HG03469 (cell line): Measurements from ENCODE around the gene DDX19B.
"Not testable (repeated sequence)": the region's sequence is repeated elsewhere in the genome, so short reads cannot be mapped to it uniquely, and the experiment has no call there.

Experiments
- ATAC-seq: cut with Tn5 transposase; IDR thresholded peaks from one replicate; pipeline ENCODE4 v1.9.1; 2021; ENCODE audit warnings: mild to moderate bottlenecking, moderate library complexity, moderate number of reproducible peaks; ENCODE audit not compliant: unreplicated experiment

The DDX19B gene

DNA sequence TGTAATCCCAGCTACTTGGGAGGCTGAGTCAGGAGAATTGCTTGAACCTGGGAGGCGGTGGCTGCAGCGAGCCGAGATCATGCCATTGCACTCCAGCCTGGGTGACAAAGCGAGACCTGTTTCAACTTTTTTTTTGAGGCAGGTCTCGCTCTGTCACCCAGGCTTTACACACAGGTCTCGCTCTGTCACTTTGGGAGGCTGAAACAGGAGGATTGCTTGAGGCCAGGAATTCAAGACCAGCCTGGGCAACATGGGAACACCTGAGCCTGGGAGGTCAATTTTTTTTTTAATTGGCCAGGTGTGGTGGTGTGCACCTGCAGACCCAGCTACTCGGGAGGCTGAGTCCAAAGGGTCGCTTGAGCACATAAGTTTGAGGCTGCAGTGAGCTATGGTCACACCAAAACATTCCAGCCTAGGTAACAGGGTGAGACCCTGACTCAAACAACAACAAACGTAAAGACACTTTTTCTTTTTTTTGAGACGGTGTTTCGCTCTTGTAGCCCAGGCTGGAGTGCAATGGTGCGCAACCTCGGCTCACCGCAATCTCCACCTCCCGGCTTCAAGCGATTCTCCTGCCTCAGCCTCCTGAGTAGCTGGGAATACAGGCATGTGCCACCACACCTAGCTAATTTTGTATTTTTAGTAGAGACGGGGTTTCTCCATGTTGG is 11.5 kb upstream of the DDX19B start:
- ATAC-seq: not testable (repeated sequence)

GRCh38 chr16:70289229-70290094 is 9.5 kb upstream of the DDX19B start, which contains the start of gene AARS1:
AARS1 (minus strand) TSS chr16:70289506; CDS start chr16:70282763, 6,743 bp downstream.
- peak; percentile 93 for ATAC-seq

GRCh38 chr16:70290949-70291519 is 8.0 kb upstream of the DDX19B start:
- no peak for ATAC-seq

GRCh38 chr16:70292148-70292547 is 6.8 kb upstream of the DDX19B start:
- not testable (repeated sequence) for ATAC-seq

DNA sequence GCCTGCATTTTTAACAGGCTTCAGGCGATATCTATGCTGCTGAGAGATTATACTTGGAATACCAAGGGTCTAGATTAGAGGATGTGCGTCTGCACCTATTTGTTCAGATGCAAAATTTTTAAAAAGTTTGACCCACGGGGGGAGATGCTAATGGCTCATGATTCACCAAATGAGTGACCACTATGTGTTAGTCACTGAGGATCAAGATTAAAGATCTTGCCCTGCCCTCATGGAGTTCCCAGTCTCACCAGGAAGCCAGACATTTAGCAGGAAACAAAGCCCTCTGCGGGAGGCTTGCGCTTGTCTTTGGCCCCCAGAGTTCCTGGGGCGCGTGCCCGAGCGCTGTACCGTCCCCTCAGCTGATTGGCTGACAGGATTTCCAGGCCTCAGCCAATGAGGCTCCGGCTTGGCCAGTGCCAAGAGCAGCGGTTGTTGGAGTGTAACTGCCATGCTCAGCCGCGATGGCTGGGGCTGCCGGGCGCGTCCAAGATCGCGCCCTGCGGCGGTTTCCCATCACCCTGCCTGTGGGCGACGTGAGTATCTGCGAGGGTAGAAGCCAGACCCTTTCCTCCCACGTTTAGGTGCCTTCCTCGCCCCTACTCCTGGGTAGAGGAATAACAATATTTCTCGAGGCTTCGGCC is 4.5 kb upstream of the DDX19B start:
- no peak for ATAC-seq

DNA sequence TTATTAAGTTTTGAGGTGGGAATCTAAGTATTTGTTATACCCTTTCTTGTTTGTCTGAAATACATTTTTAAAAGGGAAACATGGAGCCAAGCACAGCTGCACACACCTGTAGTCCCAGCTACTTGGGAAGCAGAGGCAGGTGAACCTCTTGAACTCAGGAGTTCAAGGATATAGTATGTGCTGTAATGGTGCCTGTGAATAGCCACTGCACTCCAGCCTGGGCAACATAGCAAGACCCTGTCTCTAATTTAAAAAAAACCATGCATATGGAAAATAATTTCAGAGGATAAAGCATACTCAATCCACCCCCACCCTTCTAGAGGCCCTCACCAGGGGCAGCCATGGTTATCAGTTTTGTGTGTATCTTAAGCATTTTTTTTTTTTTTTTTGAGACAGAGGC is 3.4 kb upstream of the DDX19B start:
- no peak for ATAC-seq

- ATAC-seq: no peak
Measured at GRCh38 chr16:70301121-70301520, 2.1 kb downstream of the DDX19B start.

DNA sequence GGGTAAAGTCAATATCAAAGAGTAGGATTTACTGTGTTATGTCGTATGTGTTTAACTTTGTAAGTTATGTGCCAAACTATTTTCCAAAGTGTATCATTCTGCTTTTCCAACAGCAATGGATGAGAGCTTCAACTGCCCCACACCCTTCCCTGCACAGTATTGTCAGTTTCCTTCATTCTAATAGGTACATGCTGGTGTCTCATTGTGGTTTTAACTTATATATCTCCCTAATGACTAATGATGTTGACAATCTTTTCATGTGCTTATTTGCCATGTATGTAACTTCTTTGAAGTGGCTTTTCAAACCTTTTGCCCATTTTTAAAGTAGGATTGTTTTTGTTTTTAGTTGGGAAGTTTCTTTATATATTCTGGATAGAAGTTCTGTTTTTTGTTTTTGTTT is 3.8 kb downstream of the DDX19B start:
- no peak for ATAC-seq

DNA sequence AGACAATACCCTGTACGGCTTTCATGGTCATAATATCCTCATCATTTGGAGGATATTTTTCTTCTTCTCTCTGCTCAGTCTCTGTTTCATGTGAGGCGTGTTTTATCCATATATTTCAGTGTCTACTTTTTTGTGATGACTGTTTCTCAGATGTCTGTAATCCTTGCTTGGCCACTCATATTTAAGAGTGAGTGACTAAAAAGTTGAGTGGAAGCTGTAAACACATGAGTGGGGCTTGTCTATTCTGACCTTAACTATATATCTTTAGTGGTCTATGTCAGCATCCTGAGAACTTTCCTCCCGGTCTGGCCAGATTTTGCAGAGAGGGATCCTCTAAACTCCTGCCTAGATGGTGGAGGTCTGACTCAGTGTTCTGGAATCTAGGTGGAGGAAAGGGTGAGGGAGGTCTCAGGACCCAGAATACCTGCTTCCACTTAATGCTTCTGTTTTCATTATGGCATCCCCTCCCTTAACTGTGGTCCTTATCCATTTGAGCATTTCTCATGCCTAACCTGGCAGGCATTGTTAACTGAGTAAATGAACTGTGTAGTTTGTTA is 6.0 kb downstream of the DDX19B start:
- ATAC-seq: no peak

- no peak for ATAC-seq
Measured at GRCh38 chr16:70306880-70307279, 7.9 kb downstream of the DDX19B start.

- not testable (repeated sequence) for ATAC-seq
Measured at GRCh38 chr16:70307726-70308125, 8.7 kb downstream of the DDX19B start.

DNA sequence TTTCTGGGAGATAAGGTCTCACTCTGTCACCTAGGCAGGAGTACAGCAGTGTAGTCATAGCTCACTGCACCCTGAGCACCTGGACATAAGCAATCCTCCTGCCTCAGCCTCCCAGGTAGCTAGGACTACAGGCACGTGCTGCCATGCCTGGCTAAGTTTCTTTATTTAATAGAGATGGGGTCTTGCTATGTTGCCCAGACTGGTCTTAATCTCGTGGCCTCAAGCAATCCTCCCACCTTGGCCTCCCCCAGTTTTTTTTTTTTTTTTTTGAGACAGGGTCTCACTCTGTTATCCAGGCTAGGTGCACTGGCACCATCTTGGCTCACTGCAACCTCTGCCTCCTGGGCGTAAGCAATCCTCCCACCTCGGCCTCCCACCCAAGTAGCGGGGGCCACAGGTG is 21.1 kb downstream of the DDX19B start:
- ATAC-seq: no peak

DNA sequence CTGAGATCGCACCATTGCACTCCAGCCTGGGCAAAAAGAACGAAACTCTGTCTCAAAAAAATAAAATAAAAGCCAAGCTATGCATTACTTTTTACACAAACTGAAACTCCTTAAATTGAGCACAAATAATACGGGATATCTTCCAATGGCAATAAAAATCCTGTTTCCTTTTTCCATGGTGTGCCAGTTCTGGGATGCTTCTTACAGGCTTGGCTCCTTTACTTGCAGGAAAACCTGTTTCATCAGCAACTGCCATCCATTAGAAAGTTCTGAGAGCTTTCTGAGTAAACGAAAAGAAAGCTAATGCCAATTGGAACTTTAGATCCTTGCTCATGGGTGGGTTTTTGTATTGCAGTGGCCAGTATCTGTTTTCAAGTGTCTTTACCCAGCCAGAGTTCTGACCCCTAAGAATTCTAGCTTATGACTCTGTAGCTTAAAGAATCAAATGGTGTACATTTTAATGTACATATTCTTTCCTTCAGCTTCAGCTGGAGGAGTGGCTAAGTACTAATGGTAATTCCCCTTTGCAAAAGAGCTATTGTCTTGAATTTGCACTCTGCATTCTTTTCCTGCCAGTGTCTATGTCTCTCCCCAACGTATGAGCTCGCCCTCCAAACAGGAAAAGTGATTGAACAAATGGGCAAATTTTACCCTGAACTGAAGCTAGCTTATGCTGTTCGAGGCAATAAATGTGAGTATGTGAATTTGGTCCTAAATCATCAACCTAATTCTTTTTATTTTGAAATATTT is 26.2 kb downstream of the DDX19B start:
- ATAC-seq: no peak

- no peak for ATAC-seq
Measured at GRCh38 chr16:70331091-70331490, 32.1 kb downstream of the DDX19B start.

DNA sequence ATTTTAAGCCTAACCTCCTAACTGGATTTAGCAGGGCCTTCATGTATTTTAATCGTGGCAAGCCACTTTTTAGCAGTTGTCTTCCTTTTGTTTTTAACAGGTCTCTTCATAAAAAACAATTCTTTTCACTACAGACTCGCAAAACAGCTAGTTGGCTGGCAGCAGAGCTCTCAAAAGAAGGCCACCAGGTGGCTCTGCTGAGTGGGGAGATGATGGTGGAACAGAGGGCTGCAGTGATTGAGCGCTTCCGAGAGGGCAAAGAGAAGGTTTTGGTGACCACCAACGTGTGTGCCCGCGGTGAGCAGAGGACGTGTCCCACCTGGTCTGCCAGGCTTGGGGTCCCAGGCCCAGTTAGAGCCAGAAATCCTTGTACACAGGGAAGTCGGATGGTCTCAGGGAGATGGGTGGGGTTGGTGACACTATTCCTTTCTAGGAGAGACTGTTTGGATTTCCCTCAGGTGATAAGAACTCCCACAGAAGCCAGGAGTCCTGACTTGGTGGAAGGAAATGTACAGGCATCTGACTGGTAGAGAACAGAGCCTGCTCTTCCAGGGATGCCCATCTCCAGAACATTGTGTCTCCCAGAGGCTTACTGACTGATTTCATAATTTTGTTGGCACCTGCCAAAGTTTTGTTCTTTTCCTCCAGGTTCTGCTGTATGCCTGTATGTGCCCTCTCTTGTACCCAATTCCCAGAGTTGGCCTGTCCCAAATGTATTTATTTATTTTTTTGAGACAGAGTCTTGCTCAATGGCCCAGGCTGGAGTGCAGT is 32.8 kb downstream of the DDX19B start:
- no peak for ATAC-seq

- not testable (repeated sequence) for ATAC-seq
Measured at GRCh38 chr16:70332728-70333127, 33.7 kb downstream of the DDX19B start.

DNA sequence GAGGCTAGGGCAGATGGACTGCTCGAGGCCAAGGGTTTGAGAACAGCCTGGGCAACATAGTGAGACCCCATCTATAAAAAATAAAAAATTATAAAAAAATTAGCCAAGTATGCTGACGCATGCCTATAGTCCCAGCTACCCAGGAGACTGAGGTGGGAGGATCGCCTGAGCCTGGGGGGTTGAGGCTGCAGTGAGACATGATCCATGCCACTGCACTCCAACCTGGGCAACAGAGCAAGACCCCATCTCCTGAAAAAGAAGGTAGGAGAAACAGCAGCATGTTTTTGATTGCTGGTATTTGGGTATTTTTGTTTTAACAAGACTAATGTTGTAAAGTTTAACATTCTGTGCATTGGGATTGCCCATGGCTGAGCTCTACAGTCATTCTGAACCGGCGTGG is 38.8 kb downstream of the DDX19B start:
- ATAC-seq: no peak

- ATAC-seq: no peak
Measured at GRCh38 chr16:70341600-70341999, 42.6 kb downstream of the DDX19B start.

DNA sequence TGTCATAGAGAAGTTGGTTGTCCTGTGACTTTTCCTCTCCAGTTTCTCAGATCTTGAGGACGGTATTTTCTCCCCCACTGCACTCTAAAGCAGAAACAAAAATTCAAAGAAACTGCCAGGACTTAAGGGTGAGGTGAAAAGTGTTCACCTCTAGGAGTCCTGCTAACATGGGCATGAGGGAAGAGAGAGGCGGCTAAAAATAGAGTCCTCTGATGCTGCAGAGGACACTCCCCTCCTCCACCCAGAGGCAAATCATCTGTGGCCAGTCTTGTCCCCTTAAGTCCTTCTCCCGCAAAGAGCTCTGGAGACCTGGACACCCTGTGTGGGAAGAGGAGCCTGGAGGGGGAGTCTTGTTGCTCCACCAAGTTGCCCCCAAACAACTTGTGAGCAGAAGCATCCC is 43.0 kb downstream of the DDX19B start:
- no peak for ATAC-seq

- no peak for ATAC-seq
Measured at GRCh38 chr16:70345840-70346239, 46.9 kb downstream of the DDX19B start.
